ENCODE results near the gene SLC25A33.
"Not testable (repeated sequence)": the region's sequence is repeated elsewhere in the genome, so short reads cannot be mapped to it uniquely, and the experiment has no call there.

SLC25A33 gene

DNA sequence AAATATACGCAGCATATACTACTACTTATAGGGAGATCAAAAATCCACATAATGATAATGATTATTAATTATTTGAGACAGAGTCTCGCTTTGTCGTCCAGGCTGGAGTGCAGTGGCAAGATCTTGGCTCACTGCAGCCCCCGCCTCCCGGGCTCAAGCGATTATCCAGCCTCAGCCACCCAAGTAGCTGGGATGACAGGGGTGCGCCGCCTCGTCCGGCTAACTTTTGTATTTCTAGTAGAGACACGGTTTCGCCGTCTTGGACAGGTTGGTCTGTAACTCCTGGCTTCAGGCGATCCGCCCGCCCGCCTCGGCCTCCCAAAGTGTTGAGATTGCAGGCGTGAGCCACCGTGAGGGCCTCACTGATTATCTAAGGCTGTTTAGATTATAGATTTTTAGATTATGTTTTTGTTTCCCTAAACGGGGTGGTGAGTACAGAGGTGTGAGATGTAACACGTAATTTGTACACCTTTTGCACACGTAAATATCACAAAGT is 548 bp upstream of the SLC25A33 start:
- DNase-seq, result peak in 7 of 58 donors; percentile 29 to 67 (median 43)

DNA sequence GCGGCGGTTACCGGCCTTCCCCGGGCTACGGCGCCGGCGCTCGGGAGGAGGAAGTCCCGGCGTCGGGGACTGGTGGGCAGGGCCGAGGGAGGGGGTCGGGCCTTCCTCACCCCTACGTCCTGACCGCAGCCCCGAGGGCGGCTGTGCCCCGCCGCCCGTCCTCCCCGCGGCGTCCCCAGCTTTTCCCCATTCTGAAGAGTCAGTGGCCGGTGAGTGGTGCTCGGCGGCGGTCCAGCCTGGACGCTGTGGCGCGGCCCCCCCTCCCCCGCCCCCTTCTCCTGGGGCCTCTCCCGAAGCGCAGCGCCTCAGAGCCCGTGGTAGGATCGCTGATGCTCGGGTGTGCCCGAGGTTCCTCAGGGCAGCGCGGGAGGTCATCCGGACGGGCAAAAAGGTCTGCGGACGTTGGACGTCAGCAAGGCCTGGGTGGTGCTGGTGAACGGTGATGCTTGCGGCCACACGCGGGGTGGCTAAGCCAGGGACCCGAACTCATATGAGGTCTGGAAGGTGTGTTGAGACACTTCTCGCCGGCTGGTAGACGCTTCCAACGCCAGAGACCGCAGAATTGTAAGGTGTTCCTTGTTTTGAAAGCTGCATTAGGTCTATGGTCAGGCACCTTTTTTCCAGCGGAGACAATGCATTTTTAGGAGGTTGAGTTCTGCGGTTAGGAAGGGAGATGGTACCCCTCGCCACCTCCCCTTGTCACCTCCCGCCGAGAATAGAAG is 725 bp downstream of the SLC25A33 start:
- DNase-seq, result peak in 36 of 58 donors; percentile 8 to 68 (median 48)

DNA sequence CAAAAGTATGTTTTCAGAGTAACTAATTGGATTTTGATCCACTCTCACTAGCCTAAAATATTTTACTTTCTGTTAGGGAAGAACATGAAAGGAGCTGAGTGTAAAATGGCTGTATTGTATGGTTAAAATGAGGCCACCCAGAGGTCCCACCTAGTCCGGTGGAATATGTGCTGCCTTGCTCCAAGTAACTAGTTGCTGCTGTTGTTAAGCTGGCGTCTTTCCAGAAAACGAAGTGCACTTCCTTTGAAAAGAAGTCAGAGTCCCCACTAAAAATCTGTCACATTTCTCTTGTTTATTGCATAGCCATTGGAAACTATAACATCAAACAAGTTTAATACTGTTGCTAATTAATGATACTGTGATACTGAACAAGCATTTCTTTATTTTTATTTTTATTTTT is 3.2 kb downstream of the SLC25A33 start:
- peak in 11 of 58 donors; percentile 7 to 56 (median 32) for DNase-seq

DNA sequence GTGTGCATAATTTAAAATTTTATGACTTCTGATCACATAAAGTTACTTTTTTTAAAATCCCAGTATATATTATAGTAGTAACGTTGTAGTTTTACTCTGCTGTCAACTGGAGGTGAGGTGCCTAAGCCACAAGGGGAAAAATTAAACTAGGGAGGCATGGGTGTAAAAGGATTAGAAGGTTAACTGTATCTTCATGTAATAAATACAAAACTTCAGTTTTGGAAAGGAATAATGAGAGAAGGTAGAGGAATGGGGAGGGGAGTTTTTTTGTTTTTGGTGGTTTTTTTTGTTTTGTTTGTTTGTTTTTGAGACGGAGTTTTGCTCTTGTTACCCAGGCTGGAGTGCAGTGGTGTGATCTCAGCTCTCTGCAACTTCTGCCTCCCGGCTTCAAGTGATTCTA is 5.7 kb downstream of the SLC25A33 start:
- no peak for DNase-seq

DNA sequence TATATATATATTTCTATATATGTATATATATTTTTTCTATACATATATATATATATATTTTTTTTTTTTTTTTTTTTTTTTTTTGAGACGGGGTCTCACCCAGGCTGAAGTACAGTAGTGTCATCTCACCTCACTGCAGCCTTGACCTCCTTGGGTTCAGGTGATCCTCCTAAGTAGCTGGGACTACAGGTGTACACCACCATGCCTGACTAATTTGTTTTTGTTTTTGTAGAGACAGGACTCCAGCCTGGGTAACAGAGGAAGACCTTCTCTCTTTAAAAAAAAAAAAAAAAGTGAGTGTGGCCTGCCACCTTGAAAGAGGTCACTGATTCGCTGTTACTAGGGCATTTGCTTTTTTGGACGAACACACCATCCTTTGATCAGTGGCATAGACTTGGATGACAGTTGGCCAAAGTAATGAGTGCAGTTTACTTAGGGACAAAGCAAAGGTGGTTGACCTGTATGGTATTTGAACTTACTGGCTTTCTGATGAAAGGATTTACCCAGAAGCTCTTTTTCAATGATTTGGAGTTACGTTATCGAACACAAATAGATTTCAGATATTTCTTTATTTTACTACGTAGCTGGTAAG is 10.8 kb downstream of the SLC25A33 start:
- DNase-seq, result no peak

DNA sequence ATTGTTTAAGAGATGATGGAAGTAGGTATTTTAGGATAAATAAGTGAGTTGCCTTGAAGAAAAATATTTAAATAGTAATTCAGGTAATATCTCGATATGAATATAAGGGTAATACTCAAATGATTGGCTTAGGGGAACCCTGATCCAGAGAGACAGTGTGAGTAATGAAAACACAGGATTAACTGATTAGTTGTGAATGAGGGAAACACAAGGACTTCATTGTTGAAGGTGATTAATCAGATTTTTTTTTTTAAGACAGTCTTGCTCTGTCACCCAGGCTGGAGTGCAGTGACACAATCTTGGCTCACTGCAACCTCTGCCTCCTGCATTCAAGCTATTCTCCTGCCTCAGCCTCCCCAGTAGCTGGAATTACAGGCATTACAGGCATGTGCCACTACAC is 12.7 kb downstream of the SLC25A33 start:
- no peak for DNase-seq

DNA sequence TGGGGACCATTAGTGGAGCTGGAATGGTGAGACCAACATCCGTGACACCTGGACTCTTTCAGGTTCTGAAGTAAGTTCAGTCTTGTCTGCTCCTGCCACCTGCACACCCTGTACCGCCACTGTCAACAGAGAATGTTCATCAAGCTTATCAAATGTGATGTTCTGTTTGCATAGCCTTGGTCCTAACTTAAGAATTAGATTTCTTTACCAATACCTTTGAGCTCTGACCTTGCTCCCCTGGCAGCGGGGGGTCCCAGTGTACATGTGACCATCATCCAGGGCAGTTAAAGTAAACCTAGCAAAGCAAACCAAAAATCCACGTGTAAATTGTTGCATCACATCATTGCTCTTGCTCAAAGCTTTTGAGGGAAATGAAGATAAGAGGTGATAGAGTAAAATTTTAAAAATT is 14.5 kb downstream of the SLC25A33 start:
- DNase-seq, result no peak

DNA sequence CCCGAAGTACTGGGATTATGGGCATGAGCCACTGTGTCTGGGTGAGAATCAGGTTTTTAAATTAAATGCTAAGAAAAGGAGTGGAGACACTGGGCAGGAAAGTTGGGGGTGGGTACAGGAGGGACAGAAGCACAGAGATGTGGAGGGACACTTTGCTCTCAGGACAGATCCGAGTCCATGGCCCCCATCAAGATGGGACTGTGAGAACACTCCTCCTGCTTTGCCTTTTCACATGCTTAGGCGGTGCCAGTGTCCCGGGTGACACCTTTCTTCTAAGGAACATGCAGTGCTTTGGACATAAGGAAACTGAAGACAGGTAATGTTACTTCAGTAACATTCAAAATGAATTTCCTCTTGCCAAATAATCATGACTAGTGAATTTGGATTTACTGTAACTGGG is 16.7 kb downstream of the SLC25A33 start:
- DNase-seq, result no peak

DNA sequence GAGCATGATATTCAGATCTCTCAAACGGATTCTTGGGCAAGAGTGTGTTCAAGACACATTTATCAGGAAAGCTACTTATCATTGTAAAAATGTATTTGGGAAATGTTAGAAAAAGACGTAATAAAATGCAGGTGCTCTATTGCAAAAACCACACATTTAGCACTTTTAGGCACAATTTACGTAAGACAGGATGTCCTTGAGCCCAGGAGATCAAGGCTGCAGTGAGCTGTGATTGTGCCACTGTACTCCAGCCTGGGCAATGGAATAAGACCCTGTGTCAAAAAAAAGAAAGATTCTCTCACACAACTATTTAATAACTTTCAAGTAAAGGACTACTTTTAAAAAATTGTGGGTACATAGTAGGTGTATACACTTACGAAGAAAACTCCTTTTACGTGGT is 18.4 kb downstream of the SLC25A33 start:
- no peak for DNase-seq

DNA sequence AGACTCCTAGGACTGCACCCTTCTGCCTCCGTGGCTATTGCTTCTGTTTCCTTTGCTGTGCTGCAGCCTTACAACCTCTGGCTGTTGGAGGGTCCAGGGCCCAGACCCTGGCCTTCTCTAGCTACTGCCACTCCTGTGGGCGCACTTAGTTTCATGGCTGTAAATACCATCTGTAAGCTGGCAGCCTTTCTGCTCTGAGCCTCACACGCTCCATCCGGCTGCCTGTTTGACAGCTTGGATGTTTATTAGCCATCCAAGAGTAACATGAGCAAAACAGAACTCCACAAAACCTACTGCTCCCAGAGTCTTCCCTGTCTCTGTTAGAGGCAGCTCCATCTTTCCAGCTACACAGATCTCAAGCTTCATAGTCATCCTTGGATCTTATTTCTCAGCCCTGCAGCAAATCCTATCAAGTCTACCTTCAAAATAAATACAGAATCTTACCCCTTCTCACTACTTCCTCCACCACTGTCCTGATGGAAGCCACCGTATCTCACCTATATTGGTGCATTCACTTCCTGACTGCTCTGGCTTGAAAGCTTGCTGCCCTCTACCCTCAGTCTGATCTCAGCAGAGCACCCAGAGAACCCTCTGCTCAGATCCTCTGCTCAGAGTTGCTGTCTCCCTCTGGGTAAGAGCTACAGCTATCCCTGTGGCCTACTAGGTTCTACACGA is 19.1 kb downstream of the SLC25A33 start:
- DNase-seq, result peak in 5 of 58 donors; percentile 4 to 15 (median 11)

DNA sequence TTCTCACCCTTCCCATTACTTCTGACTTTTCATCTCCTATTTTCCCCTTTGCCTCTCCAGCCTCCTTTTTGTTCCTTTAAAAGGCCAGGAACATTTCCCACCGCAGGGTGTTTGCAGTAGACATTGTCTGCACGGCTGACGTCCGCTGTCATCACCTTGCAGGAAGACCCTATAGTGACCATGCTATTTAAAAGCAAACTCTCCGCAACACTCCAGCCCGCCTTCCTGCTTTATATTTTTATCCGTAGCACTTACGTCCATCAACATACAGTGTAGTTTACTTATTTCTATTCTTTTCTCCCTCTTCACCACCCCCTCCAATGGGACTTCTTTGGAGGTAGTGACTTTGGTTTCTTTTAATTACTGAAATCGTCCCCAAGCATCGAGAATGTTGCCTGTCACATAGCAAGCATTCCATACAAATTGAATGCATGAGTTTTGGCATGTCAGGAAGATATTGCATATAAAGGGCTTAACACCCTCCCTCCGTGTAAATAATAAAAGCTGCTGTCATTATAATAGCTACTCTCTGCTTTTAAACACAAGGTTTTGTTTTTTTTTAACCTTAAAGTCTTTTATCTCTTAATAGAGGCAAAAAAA is 19.8 kb downstream of the SLC25A33 start:
- no peak for DNase-seq

DNA sequence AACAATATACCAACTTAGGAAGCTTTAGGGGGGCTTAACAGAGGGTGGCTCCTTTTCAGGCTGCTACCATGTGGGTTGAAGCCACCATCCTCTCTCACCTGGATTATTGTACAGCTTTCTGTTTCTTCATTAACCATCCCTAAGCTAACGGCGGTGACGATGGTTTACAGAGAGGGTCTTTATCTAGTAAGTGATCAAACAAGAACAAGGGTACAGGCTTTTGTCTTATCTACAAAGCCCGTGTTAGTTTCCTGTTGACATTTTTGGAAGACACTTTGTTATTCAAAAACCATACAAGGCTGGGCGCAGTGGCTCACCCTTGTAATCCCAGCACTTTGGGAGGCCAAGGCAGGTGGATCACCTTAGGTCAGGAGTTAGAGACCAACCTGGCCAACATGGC is 20.4 kb downstream of the SLC25A33 start:
- no peak for DNase-seq

DNA sequence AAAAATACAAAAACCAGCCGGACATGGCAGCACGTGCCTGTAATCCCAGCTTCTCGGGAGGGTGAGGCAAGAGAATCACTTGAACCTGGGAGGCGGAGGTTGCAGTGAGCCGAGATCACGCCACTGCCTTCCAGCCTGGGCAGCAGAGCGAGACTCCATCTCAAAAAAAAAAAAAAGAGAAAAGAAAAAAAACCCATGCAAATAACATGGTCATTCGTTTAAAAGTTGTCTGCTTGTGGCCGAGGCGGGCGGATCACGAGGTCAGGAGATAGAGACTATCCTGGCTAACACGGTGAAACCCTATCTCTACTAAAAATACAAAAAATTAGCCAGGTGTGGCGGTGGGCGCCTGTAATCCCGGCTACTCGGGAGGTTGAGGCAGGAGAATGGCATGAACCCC is 20.8 kb downstream of the SLC25A33 start:
- DNase-seq, result not testable (repeated sequence)

DNA sequence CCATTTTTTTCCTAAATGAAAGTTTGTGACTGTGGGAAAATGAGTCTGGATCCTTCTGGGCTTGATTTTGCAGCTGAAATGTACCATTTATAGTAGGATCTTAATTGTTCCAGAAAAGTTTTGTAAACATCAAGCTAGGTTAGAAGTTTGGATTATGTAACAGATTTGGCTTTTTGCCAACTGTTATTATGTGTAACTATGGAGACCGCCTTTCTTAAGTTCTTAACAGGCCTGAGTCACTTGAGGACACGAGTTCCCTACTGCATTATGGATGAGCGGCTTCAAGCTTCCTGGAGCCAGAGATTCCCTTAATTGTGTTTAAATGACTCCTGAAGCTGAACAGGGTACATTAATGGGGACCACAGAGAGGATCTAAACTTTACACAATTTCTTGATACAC is 22.2 kb downstream of the SLC25A33 start:
- peak in 13 of 58 donors; percentile 7 to 77 (median 26) for DNase-seq

DNA sequence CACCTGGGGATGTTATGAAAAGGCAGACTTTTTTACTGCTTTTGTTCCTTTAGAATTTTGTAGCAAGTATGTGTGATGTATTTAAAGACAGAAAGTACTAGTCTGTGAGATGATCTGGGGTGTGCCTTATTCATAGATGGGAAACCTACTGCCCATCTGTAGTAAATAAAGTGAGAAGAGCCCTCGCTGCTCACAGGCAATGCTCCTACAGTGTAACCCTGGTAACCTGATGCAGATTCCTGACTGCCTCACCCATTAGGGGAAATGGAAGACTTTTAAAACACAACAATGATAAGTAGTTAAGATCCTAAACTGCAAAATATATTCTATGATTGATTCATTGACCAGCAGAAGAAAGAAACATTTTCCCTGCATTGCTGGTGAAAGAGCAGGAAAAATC is 30.0 kb downstream of the SLC25A33 start:
- no peak for DNase-seq

DNA sequence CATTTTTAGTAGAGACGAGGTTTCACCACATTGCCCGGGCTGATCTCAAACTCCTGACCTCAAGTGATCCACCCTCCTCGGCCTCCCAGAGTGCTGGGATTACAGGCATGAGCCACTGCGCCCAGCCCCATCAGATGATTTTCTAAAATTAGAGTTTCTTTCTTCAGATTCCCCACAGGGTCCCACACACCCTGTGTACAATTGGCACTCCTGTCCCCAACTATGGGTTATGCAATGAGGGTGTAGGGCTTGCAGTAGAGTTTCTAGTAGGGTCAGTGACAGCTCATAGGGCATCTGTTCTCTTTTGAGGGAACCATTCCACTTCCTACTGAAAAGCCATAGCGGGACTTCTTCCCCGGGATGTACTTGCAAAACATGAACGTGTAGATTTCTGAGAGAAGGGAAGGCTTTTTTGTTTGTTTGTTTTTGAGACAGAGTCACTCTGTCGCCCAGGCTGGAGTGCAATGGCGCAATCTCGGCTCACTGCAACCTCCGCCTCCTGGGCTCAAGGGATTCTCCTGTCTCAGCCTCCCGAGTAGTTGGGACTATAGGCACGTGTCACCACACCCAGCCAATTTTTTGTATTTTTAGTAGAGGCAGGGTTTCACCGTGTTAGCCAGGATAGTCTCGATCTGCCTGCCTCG is 31.7 kb downstream of the SLC25A33 start:
- DNase-seq, result not testable (repeated sequence)

DNA sequence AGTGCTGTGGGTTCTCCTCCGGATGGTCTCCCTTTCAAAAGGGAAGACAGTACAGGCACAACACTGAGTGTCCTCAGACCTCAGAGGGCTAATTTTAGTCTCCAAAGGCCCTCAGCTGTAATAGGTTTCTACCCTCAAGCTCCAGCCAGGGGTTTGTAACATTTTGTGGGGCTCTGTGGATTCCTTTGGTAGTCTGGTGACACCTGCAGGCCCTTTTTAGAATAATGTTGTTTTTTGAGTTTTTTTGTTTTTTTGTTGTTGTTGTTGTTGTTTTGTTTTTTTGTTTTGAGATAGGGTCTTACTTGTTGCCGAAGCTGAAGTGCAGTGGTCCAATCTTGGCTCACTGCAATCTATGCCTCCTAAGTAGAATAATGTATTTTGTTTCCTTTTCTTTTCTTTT is 34.5 kb downstream of the SLC25A33 start:
- peak in 2 of 58 donors; percentile 4 to 32 for DNase-seq

DNA sequence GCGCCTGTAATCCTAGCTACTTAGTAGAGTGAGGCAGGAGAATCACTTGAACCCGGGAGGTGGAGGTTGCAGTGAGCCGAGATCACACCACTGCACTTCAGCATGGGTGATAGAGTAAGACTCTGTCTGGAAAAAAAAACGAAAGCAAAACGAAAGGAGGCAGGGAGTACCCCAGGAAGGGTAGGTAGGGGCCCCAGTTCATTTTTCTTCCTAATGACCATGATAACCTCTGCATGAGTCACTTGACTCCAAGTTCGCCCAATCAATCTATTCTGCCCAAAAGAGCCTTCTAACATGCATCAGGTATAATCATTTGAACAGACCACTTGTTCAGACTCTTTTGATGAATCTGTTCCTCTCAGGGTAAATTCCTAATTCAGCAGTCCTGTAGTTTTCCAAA is 36.2 kb downstream of the SLC25A33 start:
- no peak for DNase-seq

DNA sequence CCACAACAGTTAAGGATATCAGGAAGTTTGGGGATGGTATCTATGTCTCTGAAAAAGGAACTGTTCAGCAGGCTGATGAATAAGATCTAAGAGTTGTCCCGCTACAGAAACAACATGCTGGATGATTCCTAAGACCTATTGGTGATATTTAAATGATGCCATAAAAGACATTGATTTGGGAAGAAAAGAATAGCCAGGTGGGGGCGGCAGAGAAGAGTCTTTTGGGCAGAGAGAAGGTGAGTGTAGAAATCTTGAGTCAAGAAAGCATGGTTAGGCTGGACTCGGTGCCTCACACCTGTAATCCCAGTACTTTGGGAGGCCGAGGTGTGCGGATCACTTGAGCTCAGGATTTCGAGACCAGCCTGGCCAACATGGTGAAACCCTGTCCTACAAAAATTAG is 37.6 kb downstream of the SLC25A33 start:
- no peak for DNase-seq

DNA sequence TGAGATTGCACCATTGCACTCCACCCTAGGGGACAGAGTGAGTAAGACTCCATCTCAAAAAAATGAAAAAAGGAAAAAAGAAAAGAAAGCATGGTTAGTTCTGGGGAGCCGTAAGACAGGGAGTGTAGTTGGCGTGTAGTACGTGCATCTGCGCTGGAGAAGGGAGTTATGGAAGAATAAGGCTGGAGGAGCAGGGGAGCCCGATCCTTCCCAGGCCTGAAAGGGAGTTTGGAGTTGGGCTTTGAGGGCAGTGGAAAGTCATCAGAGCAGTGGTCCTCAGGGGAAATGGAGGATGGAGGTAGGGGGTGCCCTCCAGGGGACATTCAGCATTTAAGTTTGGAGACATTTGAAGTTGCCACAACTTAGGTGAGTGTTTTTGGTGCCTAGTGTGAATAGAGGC is 38.2 kb downstream of the SLC25A33 start:
- DNase-seq, result no peak

DNA sequence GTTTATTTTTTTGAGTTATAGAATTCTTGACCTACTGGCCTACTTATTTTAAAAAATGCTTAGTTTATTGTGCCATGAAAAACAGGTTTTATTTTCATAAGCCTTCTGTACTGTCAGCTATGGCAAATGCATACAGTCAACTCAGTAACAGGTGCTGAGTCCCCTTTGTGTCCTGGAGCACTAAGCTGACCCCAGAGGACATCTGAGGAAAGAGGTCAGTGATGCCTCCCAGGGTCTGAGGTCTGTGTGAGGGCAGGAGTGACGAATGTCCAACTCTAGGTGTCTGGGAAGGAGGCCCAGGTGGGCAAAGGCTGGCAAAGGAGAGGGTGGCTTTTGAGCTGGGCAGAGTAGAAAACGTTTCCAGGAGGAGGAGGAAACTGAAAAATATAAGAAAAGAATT is 41.7 kb downstream of the SLC25A33 start:
- DNase-seq, result no peak
